HG03575 (cell line): ENCODE measurements around the gene EDDM3A.

Experiments used
- ATAC-seq: cut with Tn5 transposase; IDR thresholded peaks from one replicate; pipeline ENCODE4 v1.9.1; 2021; ENCODE audit not compliant: unreplicated experiment, insufficient number of reproducible peaks, low FRiP score; ENCODE audit errors: extremely low read depth

EDDM3A gene

DNA sequence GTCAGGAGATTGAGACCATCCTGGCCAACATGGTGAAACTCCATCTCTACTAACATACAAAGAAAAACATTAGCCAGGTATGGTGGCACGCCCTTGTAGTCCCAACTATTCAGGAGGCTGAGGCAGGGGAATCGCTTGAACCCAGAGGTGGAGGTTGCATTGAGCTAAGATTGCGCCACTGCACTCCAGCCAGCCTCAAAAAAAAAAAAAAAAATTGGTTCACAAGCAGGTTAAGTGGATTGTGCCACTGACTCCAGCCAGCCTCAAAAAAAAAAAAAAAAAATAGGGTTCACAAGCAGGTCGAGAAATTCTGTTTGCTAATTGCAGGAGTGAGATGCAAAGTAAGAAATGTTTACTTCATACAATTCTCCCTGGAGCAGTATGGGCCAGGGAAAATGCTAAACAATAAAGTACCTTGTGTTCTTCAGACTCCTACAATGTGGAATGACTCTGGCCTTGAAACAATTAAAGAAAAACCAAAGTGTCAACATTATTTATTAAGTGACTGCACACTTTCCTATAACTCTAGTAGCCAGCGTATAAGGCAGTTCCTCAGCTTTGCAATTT is 28.7 kb downstream of the EDDM3A start:
- no peak for ATAC-seq

DNA sequence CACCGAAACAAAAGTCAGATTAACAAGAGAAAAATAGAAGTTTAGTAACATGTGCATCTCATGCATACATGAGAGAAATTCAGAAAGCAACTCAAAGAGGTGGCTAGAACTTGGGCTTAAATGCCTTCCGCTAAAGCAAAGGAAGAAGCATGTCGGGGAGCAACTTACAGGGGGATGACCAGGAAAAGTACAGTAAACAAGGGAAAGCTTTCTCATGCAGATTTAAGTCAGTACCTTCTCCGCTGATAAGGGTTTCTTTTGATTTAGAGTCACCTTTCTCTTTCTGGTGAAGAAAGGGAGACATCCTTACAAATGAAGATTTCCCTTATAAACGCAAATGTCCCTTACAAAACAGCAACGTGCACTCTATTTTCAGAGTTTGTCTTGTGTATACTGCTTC is 29.4 kb downstream of the EDDM3A start:
- no peak for ATAC-seq

DNA sequence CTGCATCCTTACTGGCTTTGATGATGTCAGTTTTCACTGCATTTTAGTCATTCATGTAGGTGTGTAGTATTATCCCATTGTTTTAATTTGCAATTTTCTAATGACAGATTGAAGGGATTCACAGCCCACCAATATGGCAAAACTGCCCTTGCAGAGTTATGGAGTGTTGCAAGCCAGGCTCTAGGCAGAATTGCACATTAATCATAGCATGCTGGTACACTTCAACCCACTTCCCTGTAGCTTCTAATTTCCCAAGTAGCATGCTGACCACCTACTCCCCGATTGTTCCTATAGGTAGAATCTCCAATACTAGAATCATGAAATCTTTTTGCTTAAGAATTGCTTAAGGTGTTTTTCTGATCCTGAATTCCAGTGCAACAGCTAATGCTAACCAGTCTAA is 30.2 kb downstream of the EDDM3A start:
- no peak for ATAC-seq

GRCh38 chr14:20781803-20782202 is 36.1 kb downstream of the EDDM3A start:
- ATAC-seq: no peak

DNA sequence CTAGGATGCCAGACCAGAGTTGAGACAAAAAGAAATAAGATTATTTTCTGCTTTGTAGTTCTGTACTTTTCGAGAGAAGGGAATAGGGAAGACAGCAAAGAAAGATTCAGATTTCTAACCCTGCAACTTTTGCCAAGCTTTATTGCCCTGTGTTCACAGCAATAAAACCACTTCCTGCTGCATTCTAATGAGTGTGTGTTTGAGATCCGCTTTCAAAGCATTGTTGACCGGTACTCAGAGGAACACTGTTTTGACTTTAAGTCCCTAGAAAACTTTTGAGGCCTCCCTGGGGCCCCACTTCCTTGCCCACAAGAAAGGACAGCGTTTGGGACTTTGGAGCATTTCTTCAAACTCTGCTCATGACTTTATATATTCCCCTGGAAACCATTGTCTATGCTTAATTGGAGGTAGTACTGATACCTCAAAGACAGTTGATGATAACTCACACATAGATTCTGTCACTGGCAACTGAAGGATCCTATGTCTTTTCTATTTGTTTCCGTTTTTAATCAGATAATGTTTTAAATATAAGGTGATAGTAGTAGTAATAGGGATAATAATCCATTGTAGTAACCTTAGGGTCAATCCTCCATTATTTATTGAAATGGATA is 36.7 kb downstream of the EDDM3A start:
- no peak for ATAC-seq

- ATAC-seq: no peak
These were observed 41.3 kb downstream of the EDDM3A start for GRCh38 chr14:20787025-20787424.

DNA sequence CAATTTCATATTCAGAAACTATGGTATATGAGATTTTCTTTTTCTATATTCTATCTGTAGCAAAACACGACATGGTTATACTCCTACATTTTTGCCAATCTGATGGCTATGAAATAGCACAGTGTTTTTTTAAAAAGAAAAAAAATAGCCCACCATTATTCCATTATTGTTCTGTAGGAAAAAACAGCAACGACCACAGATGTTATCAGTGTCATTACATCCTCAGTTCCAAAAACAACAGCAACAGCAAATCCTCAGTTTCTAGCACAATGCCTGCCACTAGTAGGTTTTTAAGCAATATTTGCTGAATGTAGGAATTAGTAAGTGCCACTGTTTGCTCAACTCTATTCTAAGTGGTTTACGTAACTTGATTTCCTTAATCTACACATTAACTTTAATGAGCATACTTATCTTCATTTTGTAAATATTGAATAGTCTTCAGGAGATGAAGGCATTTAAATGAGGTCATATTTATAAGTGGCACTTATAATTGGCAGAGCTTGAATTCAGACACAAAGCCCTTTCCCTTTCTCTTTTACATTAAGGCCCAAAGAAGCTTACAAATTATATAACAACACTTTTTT is 43.6 kb downstream of the EDDM3A start:
- no peak for ATAC-seq

GRCh38 chr14:20790464-20791116 is 44.9 kb downstream of the EDDM3A start:
- ATAC-seq: no peak

- ATAC-seq: no peak
These were observed 45.5 kb downstream of the EDDM3A start for GRCh38 chr14:20791187-20791586.

GRCh38 chr14:20791597-20791996 is 45.9 kb downstream of the EDDM3A start:
- ATAC-seq: no peak

GRCh38 chr14:20792556-20792955 is 46.9 kb downstream of the EDDM3A start:
- ATAC-seq: no peak

DNA sequence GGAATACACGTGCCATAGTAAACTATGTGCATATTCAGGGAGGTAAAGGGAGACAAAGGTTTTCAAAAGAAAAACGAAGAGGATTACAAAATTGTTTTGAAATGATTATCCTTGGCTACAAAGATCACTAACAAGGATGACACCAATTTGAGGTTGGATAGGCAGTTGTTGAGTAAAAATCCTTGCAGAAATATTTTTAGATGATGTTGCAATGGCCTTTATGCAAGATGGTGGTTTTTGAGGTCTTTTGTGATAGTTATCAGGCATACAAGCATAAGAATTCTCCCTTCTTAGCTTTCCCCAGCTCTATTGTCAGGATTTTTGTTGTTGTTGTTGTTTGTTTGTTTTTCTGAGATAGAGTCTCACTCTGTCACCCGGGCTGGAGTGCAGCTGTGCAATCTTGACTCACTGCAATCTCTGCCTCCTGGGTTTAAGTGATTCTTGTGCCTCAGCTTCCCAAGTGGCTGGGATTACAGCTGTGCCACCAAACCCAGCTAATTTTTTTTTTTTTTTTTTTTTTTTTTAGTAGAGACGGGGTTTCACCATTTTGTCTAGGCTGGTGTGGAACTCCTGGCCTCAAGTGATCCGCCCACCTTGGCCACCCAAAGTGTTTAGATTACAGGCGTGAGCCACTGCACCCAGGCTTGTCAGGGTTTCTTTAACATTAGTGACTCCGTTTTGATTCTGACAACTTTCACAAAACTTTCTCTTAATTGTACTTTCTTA is 49.1 kb downstream of the EDDM3A start:
- no peak for ATAC-seq

DNA sequence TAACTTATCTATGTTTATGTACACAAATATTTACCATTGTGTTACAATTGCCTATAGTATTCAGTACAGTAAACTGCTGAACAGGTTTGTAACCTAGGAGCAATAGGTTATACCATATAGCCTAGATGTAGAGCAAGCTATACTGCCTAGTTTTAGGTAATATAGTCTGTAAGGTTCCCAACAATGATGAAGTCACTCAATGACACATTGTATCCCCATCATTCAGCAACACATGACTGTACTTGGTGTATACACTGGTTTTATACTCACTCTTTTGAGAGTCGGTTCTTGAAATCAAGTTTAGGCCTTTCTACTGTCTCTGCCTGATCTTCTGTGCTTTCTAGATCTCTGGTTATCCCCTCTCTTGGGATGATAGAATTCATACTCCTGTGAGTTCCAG is 51.5 kb downstream of the EDDM3A start:
- ATAC-seq: no peak
